HepG2 (cell line): ENCODE results near the gene NTMT1. TPM values are rescaled to one million over a fixed set of nuclear protein-coding genes. Genes with fewer than 3 reads are reported as not detected.

ENCODE experiments used
- CBX2 ChIP-seq, 2 experiments: fragments of 200-600 bp in 1 of 2; sonication (generic); formaldehyde crosslinking in 1 of 2; IDR thresholded peaks; 2 replicates each; pipeline versions ENCODE4 v1.7.0 to v1.8.1; 2018 to 2022; ENCODE audit warnings: low read depth in 2 of 2, low read length in 1 of 2, mild to moderate bottlenecking in 1 of 2, missing genetic modification reagents in 1 of 2
- CEBPG ChIP-seq: IDR thresholded peaks from 2 replicates; pipeline ENCODE4 v1.6.1; 2016
- CSRNP2 ChIP-seq: sonication (generic); formaldehyde crosslinking; conservative IDR thresholded peaks from 2 replicates; pipeline ENCODE4 v1.8.0; 2022; ENCODE audit warnings: low read depth, missing genetic modification reagents
- EED ChIP-seq: sonication (generic); formaldehyde crosslinking; IDR thresholded peaks from 2 replicates; pipeline ENCODE4 v1.5.0; 2020; ENCODE audit warnings: mild to moderate bottlenecking, missing genetic modification reagents
- GFI1 ChIP-seq: sonication (generic); formaldehyde crosslinking; IDR thresholded peaks from 2 replicates; pipeline ENCODE4 v1.5.0; 2020; ENCODE audit warnings: missing genetic modification reagents, mild to moderate bottlenecking, borderline replicate concordance
- GZF1 ChIP-seq: sonication (generic); formaldehyde crosslinking; IDR thresholded peaks from 2 replicates; pipeline ENCODE4 v1.5.1; 2020; ENCODE audit warnings: mild to moderate bottlenecking, missing genetic modification reagents
- KLF15 ChIP-seq: sonication (generic); formaldehyde crosslinking; IDR thresholded peaks from 2 replicates; pipeline ENCODE4 v1.8.1; 2023; ENCODE audit warnings: borderline replicate concordance, mild to moderate bottlenecking, inconsistent platforms, missing genetic modification reagents, mixed read lengths
- KLF9 ChIP-seq: IDR thresholded peaks from 2 replicates; pipeline ENCODE4 v1.6.1; 2016; ENCODE audit warnings: low read depth
- MIER3 ChIP-seq: IDR thresholded peaks from 2 replicates; pipeline ENCODE4 v1.6.1; 2016; ENCODE audit warnings: missing compliant biosample characterization, borderline replicate concordance
- MLLT10 ChIP-seq: sonication (generic); formaldehyde crosslinking; IDR thresholded peaks from 2 replicates; pipeline ENCODE4 v1.4.0; 2020; ENCODE audit warnings: missing genetic modification reagents
- MTA1 ChIP-seq: sonication (generic); formaldehyde crosslinking; IDR thresholded peaks from 2 replicates; pipeline ENCODE4 v1.4.0; 2020; ENCODE audit warnings: missing genetic modification reagents, mild to moderate bottlenecking, borderline replicate concordance
- MXI1 ChIP-seq: IDR thresholded peaks from 3 replicates; pipeline ENCODE4 v1.6.1; 2012; ENCODE audit warnings: low read depth, low read length, inconsistent platforms, borderline replicate concordance
- NR2C2 ChIP-seq: sonication (generic); formaldehyde crosslinking; IDR thresholded peaks from 2 replicates; pipeline ENCODE4 v1.4.0; 2020; ENCODE audit warnings: missing genetic modification reagents, mild to moderate bottlenecking, moderate library complexity, borderline replicate concordance
- NR3C1 ChIP-seq: sonication (generic); formaldehyde crosslinking; IDR thresholded peaks from 2 replicates; pipeline ENCODE4 v1.4.0; 2020; ENCODE audit warnings: missing genetic modification reagents
- REL ChIP-seq: sonication (generic); formaldehyde crosslinking; conservative IDR thresholded peaks from 2 replicates; pipeline ENCODE4 v1.8.0; 2022; ENCODE audit warnings: mild to moderate bottlenecking, missing genetic modification reagents, moderate library complexity
- ZBTB1 ChIP-seq: sonication (generic); formaldehyde crosslinking; IDR thresholded peaks from 2 replicates; pipeline ENCODE4 v1.4.0; 2020; ENCODE audit warnings: missing genetic modification reagents, borderline replicate concordance
- ZBTB34 ChIP-seq: sonication (generic); formaldehyde crosslinking; IDR thresholded peaks from 2 replicates; pipeline ENCODE4 v1.8.0; 2022; ENCODE audit warnings: mild to moderate bottlenecking, missing genetic modification reagents
- ZC3H4 ChIP-seq: sonication (generic); formaldehyde crosslinking; IDR thresholded peaks from 2 replicates; pipeline ENCODE4 v1.4.0; 2020; ENCODE audit warnings: missing genetic modification reagents, borderline replicate concordance
- ZNF124 ChIP-seq: sonication (generic); formaldehyde crosslinking; IDR thresholded peaks from 2 replicates; pipeline ENCODE4 v1.4.0; 2020; ENCODE audit warnings: missing genetic modification reagents
- ZNF138 ChIP-seq: sonication (generic); formaldehyde crosslinking; IDR thresholded peaks from 2 replicates; pipeline ENCODE4 v1.5.0; 2020; ENCODE audit warnings: mild to moderate bottlenecking, low read depth, missing genetic modification reagents
- ZNF20 ChIP-seq: sonication (generic); formaldehyde crosslinking; IDR thresholded peaks from 2 replicates; pipeline ENCODE4 v1.4.0; 2020; ENCODE audit warnings: mild to moderate bottlenecking, moderate library complexity, missing genetic modification reagents
- ZNF225 ChIP-seq: sonication (generic); formaldehyde crosslinking; IDR thresholded peaks from 2 replicates; pipeline ENCODE4 v1.4.0; 2020; ENCODE audit warnings: mild to moderate bottlenecking, missing genetic modification reagents
- ZNF44 ChIP-seq: sonication (generic); formaldehyde crosslinking; IDR thresholded peaks from 2 replicates; pipeline ENCODE4 v1.5.1; 2020; ENCODE audit warnings: mild to moderate bottlenecking, missing genetic modification reagents
- ZNF703 ChIP-seq: sonication (generic); formaldehyde crosslinking; IDR thresholded peaks from 2 replicates; pipeline ENCODE4 v1.5.1; 2020; ENCODE audit warnings: missing genetic modification reagents, mild to moderate bottlenecking, moderate library complexity, borderline replicate concordance
- ZNF788 ChIP-seq: sonication (generic); formaldehyde crosslinking; IDR thresholded peaks from 2 replicates; pipeline ENCODE4 v1.5.0; 2020; ENCODE audit warnings: mild to moderate bottlenecking, missing genetic modification reagents, borderline replicate concordance
- ZUFSP ChIP-seq: sonication (generic); formaldehyde crosslinking; IDR thresholded peaks from 2 replicates; pipeline ENCODE4 v1.9.0; 2021; ENCODE audit warnings: missing genetic modification reagents, mild to moderate bottlenecking, borderline replicate concordance
- polyA plus RNA-seq, 8 experiments: library from polyadenylated mRNA; depleted of rRNA in 3 of 8; stranded (reverse) in 7 of 8; unstranded in 1 of 8; fragments of >200 nt; fragmentation: Illumina TruSeq in 4 of 8; extraction: Trizol in 4 of 8; gene quantifications; 2 replicates each; pipeline versions ENCODE4 v1.2.1 to v1.2.3, GENCODE V29; 2011 to 2016; ENCODE audit warnings: low read depth in 4 of 8, missing spikeins in 1 of 8, mixed read lengths in 1 of 8; ENCODE audit not compliant: insufficient read depth in 1 of 8
- total RNA-seq, 5 experiments: library from RNA; depleted of rRNA; stranded (reverse); fragments of >200 nt; fragmentation: Illumina TruSeq; extraction: Trizol; gene quantifications; 2 replicates each; pipeline ENCODE4 v1.2.3, GENCODE V29; 2016; ENCODE audit warnings: low read depth in 1 of 5

The NTMT1 gene
- total and polyA plus RNA-seq, 2 of the 13 experiments (the other 11 are each of a cell fraction or from before 2014, with no cell fraction given) = 49.1 to 53.8 TPM

- TF ChIP-seq CSRNP2 (CRISPR knock-in tag) (no peak), ZBTB34 (CRISPR knock-in tag) (peak; percentile 80; the same call in 1 of the 2 replicates), ZNF703 (CRISPR knock-in tag) (peak; percentile 81), GZF1 (CRISPR knock-in tag) (peak; percentile 40; the same call in 1 of the 2 replicates), EED (CRISPR knock-in tag) (peak; percentile 68; the same call in 1 of the 2 replicates), ZNF138 (CRISPR knock-in tag) (no peak), KLF15 (CRISPR knock-in tag) (peak; percentile 47; the same call in 1 of the 2 replicates), MTA1 (CRISPR knock-in tag) (peak; percentile 73; the same call in 1 of the 2 replicates), MLLT10 (no peak), GFI1 (0 out of 2 replicates have a peak, but pooled peaks have one; percentile 74), ZBTB1 (no peak), MIER3 (CRISPR knock-in tag) (peak; percentile 61; the same call in 1 of the 2 replicates), CBX2 (IDR thresholded peaks at IDR 0.05; ENCODE audit: low read depth, low read length) (no peak), CBX2 (CRISPR knock-in tag; IDR thresholded peaks at IDR 0.05; ENCODE audit: low read depth) (no peak), REL (CRISPR knock-in tag) (peak; percentile 81; the same call in 1 of the 2 replicates), CEBPG (CRISPR knock-in tag) (peak; percentile 62; the same call in 1 of the 2 replicates), NR2C2 (CRISPR knock-in tag) (peak; percentile 60), NR3C1 (CRISPR knock-in tag) (no peak), ZNF225 (CRISPR knock-in tag) (no peak), ZNF20 (CRISPR knock-in tag) (no peak), ZC3H4 (CRISPR knock-in tag) (no peak; the same call in 1 of the 2 replicates), KLF9 (CRISPR knock-in tag) (no peak), ZNF788 (peak; percentile 96; the same call in 1 of the 2 replicates), ZNF44 (CRISPR knock-in tag) (no peak), ZNF124 (CRISPR knock-in tag) (peak; percentile 89; the same call in 1 of the 2 replicates), MXI1 (peak; percentile 71; the same call in 1 of the 3 replicates), ZUFSP (no peak)
These were observed 28.4 kb upstream of the NTMT1 start (continued) for GRCh38 chr9:129597355-129598088.
